Measurements from ENCODE around the gene ATP1A4. TPM values are rescaled to one million over a fixed set of nuclear protein-coding genes. Genes with fewer than 3 reads are reported as not detected.

Gene ATP1A4
- total and polyA plus RNA-seq, 4 donors, result 0.06 to 0.09 (median 0.08) TPM; not detected in 1

DNA sequence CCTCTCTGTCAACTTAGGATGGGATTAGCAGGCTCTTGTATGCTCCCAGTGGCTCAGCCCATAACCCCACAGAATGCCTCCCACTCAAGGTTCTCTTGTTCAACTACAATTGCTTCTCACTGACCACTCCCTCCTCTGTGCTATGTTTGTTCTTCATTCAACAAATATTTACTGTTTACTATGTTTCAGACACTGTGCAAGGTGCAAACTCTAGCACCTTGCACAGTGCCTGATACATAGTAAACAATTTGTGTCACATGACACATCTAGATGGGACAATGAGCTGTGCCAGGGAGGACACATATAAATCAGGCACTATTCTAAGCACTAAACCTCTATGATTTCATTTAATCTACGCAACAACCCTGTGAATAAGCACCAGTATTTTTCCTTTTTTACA lies 20.5 kb upstream of the ATP1A4 start:
- TF ChIP-seq, protein P1, sequence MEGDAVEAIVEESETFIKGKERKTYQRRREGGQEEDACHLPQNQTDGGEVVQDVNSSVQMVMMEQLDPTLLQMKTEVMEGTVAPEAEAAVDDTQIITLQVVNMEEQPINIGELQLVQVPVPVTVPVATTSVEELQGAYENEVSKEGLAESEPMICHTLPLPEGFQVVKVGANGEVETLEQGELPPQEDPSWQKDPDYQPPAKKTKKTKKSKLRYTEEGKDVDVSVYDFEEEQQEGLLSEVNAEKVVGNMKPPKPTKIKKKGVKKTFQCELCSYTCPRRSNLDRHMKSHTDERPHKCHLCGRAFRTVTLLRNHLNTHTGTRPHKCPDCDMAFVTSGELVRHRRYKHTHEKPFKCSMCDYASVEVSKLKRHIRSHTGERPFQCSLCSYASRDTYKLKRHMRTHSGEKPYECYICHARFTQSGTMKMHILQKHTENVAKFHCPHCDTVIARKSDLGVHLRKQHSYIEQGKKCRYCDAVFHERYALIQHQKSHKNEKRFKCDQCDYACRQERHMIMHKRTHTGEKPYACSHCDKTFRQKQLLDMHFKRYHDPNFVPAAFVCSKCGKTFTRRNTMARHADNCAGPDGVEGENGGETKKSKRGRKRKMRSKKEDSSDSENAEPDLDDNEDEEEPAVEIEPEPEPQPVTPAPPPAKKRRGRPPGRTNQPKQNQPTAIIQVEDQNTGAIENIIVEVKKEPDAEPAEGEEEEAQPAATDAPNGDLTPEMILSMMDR (IDR thresholded peaks at IDR 0.05; ENCODE audit: control extremely low read depth, extremely low read depth), result no peak
- no peaks in the 10 kb centered on the region for H3K9me3 ChIP-seq (ENCODE audit: control insufficient read depth in 4 of 4, insufficient read depth in 3 of 4, low read length in 3 of 4)
- no peak overlapping the region for H3K9ac ChIP-seq (ENCODE audit: insufficient read depth in 1 of 2, low read length in 2 of 2)
- 90 to 95% methylated on average over 1 of the region's 1 CpG for WGBS, 2 donors
- H3K36me3 ChIP-seq (ENCODE audit: control insufficient read depth in 4 of 4, insufficient read depth in 4 of 4, low read length in 4 of 4), result no peaks in the 10 kb centered on the region
- no peaks in the 10 kb centered on the region for H3K27me3 ChIP-seq (ENCODE audit: control insufficient read depth in 3 of 3, insufficient read depth in 3 of 3, low read length in 2 of 3)
- H3K4me1 ChIP-seq (ENCODE audit: control insufficient read depth in 5 of 5, insufficient read depth in 5 of 5, low read length in 5 of 5), result peaks cover 0 to 3% (median 0%) of the 10 kb centered on the region in 5 donors
- H3K27ac ChIP-seq (ENCODE audit: low read depth in 1 of 2, low read length in 1 of 2), result peak overlapping the region in 1 of 2 donors; percentile 84
- DNase-seq, result no peak
- no peak overlapping the region for H3K4me3 ChIP-seq
- ATAC-seq (ENCODE audit: insufficient read depth, low FRiP score), result no peak

GRCh38 chr1:160131803-160132565 lies 19.4 kb upstream of the ATP1A4 start:
- DNase-seq (no peak), ATAC-seq (ENCODE audit: insufficient read depth, low FRiP score) (no peak)
- no peaks in the 10 kb centered on the region for H3K9me3 ChIP-seq (ENCODE audit: control insufficient read depth in 4 of 4, insufficient read depth in 3 of 4, low read length in 3 of 4)
- 81 to 89% methylated on average over 8 of the region's 8 CpGs for WGBS, 2 donors
- no peak overlapping the region for H3K9ac ChIP-seq (ENCODE audit: insufficient read depth in 1 of 2, low read length in 2 of 2)
- H3K4me3 ChIP-seq, result no peak overlapping the region
- H3K27ac ChIP-seq (ENCODE audit: low read depth in 1 of 2, low read length in 1 of 2), result peak overlapping the region in 1 of 2 donors; percentile 84
- TF ChIP-seq, protein P1 (IDR thresholded peaks at IDR 0.05; ENCODE audit: control extremely low read depth, extremely low read depth), result no peak
- no peaks in the 10 kb centered on the region for H3K36me3 ChIP-seq (ENCODE audit: control insufficient read depth in 4 of 4, insufficient read depth in 4 of 4, low read length in 4 of 4)
- H3K4me1 ChIP-seq (ENCODE audit: control insufficient read depth in 5 of 5, insufficient read depth in 5 of 5, low read length in 5 of 5), result peaks cover 0 to 3% (median 0%) of the 10 kb centered on the region in 5 donors
- no peaks in the 10 kb centered on the region for H3K27me3 ChIP-seq (ENCODE audit: control insufficient read depth in 3 of 3, insufficient read depth in 3 of 3, low read length in 2 of 3)

DNA sequence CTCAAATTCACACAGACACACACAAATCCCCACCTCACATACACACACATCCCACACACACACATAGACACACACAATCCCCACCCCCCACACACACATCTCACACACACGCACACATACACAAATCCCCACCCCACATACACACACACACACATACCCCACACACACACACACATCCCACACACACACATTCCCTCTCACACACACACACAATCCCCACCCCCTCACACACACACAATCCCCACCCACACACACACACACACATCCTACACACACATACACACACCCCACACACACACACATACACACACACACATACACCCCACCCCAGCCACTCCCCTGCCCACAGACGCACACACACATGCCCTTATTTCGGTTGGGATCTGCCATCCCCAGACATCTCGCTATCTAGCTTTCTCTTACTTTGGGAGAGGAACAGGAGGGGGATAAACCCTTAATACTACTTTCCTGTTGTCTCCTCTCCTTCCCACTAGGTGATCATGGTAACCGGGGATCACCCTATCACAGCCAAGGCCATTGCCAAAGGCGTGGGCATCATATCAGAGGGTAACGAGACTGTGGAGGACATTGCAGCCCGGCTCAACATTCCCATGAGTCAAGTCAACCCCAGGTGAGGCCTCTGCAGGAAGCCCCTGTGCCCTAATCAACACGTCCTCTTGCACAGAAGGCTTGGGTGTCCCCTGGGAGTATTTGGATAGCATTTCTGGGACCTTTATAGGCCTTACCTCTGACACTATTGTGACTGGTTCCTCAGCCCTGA lies 17.2 kb upstream of the ATP1A4 start:
- no peak for DNase-seq

More for the DNA sequence above, 17.2 kb upstream of the ATP1A4 start:
- Histone ChIP-seq H3K27me3 (ENCODE audit: control insufficient read depth in 3 of 3, insufficient read depth in 3 of 3, low read length in 2 of 3) (no peaks in the 10 kb centered on the region), H3K4me1 (ENCODE audit: control insufficient read depth in 5 of 5, insufficient read depth in 5 of 5, low read length in 5 of 5) (peaks cover 0 to 3% (median 0%) of the 10 kb centered on the region in 5 donors), H3K4me3 (no peak overlapping the region), H3K36me3 (ENCODE audit: control insufficient read depth in 4 of 4, insufficient read depth in 4 of 4, low read length in 4 of 4) (no peaks in the 10 kb centered on the region), H3K9ac (ENCODE audit: insufficient read depth in 1 of 2, low read length in 2 of 2) (no peak overlapping the region), H3K27ac (ENCODE audit: low read depth in 1 of 2, low read length in 1 of 2) (no peak overlapping the region), H3K9me3 (ENCODE audit: control insufficient read depth in 4 of 4, insufficient read depth in 3 of 4, low read length in 3 of 4) (no peaks in the 10 kb centered on the region)
- no peak for ATAC-seq (ENCODE audit: insufficient read depth, low FRiP score)
- WGBS, 2 donors, result 88 to 93% methylated on average over 9 of the region's 9 CpGs
- TF ChIP-seq, protein P1 (IDR thresholded peaks at IDR 0.05; ENCODE audit: control extremely low read depth, extremely low read depth), result no peak

Data from lung (tissue), 12 donors.